GM19463 (cell line): Measurements from ENCODE around the gene PRKCD.
A peak's percentile ranks its signal among the peaks of the same experiment; 100 is the strongest.

Experiments
- ATAC-seq: cut with Tn5 transposase; IDR thresholded peaks from one replicate; pipeline ENCODE4 v1.9.1; 2021; ENCODE audit warnings: mild to moderate bottlenecking, moderate library complexity; ENCODE audit not compliant: unreplicated experiment

PRKCD gene

DNA sequence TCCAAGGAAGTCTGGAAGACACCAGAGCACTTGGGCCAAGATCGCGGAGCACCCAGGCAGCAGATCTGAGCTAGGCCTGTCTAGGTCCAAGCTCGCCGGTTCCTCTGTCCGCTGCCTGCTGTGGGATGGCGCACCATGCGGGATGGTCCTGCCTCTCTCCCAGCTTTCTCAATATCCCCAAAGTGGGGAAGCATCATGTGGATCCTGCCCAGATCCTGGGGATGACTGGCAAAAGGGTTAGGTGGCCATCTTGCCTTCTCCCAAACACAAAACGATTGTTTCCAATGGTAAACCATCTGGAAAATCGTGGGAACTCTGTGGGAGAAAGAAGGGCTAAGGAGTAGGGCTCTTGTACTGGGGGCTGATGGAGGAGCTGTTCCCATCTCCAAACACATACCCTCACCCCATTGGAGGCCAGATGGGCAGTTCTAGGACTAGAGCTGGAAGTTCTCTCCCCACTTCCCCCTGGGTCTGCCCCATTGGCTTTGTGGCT, 8.9 kb downstream of the PRKCD start:
- ATAC-seq, result no peak

DNA sequence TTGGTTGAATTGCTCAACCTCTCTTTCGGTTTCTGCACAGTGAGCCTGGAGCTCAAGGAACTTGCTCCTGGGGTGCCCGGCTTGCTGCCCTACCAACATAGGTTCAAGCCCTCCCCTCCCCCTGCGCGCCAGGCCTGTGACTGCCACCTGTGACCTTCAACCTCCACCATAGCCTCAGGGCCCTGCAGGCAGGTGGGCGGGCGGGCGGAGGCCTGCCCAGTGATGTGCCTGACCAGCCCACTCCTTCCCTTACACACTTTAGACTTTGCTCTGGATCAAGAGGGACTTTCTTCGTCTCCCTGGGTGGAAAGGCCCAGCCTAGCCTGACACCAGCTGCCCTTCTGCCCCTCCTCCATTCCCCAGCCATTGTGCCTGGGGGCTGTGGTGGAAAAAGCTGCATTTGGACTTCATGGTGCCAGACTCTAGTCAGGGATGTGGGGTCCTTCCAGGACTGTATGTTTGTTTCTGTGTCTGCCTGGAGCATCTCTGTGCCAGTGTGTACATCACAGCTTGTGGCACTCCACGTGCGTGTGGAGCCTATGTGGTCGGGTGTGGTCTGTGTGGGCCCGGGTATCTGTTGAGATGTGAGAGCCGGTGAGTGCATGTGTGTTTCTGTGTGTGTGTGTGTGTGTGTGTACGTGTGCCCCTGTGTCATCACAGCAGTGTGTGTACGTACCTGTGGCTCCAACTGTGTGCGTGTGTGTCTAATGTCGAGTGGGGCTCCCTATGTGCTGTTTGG, 9.5 kb downstream of the PRKCD start:
- peak; percentile 55 for ATAC-seq

DNA sequence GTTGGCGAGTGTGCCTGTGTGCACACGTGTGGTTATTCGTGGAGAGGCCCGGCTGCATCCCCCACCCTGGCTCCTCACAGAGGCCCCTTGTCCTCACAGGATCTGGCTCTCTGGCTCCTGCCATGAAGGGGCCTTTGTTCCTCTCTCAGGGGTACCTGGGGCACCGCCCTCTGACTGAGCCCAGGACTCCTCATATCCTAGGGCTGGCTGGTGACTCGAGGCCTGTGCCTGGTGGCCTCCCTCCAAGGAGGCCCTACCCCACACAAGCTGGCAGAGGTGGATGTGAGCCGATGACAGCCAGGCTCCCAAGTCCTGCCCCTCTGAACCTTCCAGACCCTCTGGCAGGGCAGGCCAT, 10.0 kb downstream of the PRKCD start:
- ATAC-seq, result no peak

DNA sequence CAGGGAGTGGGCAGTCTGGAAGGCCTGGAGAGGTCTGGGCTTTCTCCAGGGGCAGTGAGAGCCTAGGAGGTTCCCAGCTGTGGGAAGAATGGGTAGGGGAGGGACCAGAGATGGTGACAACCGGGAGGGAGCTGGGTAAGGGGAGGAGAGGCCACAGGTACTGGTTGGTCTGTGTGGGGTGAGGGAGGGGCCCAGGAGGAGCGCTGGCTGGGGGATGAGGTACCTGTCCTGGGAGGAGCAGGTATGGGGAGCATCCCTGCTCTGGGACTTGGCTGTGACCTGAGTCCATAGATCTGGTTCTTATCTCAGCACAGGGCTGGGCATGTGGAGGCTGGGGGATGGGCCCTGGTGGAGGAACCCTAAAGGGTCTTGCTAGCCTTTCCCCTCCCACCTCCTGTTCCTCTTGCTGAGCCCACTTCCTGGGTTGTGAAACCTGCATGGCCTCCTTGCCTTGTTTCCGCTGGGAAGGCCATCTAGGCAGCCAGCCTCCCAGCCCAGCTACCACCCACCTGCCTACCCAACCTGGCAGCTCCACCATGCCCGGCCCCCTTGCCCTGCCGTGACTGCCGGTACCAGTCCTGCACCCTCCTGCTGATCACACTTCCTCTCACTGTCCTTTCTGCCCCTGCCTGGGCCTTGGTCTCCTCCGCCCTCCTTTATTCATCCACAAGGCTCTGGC, 11.0 kb downstream of the PRKCD start:
- ATAC-seq, result no peak

DNA sequence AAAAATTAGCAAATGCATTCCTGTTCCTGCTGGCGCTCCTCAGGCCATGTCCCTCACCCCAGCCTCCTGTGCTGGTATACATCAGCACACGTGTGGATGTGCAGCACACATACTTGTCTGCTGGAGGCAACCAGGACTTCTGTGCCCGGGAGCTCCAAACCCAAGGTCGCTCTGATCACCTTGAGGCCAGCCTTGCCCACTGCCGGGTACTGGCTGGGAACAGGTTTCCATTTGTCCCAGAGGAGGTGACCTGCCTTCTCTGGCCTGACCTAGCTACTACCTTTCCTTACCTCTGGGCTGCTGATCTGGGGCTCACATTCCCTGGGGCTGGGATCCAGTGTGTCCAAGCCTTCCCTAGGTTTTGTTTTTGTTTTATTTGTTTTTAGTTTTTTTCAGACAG, 12.1 kb downstream of the PRKCD start:
- no peak for ATAC-seq

DNA sequence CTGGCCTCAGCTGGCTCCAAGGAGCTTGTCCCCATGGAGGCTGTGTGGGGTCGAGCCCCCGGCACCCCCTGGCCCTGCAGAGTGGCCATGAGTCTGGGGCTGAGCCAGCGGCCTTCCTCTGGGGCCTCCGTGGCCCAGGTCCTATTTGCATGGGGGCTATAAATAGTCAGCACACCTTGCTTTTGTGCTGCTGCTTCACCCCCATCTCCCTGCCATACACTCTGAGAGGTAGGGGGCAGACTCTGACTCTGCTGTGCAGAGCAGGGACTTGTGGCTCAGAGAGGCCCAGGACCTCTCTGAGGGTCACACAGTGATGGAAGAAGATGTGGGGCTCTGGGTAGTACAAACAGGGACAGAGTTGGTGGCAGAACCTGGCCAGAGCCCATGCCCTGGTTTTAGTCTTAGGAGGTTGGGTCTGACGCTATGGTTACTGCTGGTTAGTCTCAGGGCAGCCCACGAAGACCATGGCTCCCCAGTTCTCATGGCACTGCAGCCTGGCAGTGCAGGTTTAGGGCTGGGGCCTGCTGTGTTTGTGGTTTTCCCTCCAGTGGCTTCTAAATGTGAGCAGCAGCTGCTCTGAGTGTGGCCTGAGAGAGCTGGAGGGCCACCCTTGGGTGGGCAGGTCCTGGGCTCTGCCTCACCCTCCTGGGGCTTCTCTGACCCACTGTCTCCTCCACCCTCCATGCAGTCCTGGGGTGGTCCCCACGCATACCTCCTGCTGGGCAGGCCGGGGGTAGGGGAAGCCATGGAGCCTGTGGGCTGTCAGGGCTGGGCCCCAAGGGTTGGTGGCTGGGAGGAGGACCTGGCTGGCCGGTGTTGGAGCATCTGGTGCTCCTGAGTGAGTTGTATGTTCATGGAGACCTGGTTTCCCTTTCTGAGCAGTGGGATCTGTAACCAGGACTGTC, 13.6 kb downstream of the PRKCD start:
- ATAC-seq, result no peak

DNA sequence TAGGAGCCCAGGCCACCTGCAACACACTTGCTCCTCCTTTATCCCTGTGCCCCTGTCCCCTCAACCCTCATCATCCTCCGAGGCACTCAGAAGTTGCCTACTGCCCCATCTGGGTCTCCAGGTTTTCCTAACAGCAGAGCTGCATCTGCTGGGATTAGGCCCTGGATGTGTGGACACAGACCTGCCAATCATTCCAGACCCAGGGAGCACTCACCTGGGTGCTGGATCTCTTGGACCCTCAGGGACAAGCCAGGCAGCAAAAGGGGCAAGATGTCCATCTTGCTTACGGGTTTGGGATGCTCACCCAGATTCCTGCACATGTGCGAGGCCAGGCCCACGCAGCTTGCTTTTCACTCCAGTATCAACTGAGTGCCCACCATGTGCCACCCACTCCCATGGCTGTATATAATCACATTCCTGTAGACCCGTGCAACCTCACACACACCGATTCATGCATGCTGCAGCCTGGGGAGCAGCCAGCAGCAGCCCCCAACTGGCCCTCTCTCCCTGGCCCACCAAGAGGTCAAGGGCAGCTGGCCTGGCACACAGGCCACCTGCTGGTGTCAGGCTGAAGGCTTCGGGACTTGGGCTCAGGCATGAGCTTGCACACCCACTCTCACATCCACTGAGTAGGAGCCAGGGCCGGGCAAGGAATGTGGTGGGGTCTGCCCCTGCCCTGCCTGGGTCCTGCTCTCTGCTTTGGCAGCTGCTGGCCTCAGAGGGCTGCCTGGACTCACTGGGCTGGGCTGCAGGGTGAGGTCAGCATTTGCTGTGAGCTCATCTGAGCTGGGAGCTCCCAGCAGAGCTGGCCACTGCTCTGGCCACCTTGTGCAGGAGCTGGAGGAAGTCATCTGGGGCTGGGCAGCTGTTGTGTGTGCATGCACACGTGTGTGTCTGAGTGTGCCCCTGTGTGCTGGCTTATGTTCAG, 14.9 kb downstream of the PRKCD start:
- no peak for ATAC-seq

DNA sequence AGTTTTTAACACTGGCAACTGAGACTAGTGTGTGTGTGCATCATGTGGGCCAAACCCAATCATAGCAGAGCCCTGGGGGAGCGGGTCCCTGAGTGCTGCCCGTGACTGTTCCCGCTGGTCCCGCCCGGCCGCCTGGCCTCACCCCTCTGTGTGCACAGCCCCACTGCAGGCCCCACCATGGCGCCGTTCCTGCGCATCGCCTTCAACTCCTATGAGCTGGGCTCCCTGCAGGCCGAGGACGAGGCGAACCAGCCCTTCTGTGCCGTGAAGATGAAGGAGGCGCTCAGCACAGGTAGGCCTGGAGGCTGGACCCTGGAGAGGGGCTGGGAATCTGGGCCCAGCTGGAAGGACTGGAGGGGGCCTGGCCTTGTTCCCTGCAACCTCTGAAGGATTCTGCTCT, 17.2 kb downstream of the PRKCD start:
- ATAC-seq, result no peak

DNA sequence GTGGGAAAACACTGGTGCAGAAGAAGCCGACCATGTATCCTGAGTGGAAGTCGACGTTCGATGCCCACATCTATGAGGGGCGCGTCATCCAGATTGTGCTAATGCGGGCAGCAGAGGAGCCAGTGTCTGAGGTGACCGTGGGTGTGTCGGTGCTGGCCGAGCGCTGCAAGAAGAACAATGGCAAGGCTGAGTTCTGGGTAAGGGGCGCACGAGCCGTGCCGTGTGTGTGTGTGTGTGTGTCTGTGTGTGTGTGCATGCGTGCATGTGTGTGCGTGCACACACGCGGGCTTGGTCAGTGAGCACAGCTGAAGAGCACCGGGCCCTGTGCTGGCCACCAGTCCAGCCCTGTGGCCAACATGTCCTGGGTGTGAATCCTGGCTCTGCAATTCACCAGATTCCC, 18.6 kb downstream of the PRKCD start:
- ATAC-seq, result no peak

DNA sequence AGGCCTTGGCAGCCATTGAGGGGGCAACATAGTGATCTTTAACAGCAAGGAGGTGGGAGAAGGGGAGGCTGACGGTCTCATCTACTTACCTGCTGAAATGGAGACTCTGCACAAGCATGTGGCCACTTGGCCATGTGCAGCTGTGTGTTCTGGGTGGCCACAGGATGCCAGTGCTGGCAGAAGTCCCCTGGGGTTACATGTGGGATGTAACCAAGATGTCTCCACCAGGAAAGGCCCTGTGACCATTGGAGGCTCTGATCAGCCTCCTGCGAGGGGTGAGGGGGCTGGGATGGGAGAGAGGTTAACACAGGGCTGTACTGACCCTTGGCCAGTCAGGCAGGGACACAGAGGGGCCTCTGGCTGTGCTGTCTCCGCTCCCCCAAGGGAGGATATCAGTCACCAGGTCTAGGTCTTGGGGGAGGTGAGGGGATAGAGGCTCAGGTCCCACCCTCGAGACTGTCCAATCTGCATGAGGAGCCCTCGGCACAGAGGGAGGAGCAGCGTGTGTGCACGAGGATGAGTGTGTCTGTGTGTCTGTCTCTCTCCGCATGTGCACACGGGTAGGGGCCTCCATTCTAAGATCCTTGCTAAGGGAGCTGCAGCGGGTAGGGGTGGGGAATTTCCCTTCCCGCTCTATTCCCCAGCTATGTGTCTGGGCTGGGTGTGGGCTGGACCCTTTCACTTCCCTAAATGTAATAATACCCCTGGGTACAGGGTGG, 19.5 kb downstream of the PRKCD start:
- ATAC-seq, result peak; percentile 96

DNA sequence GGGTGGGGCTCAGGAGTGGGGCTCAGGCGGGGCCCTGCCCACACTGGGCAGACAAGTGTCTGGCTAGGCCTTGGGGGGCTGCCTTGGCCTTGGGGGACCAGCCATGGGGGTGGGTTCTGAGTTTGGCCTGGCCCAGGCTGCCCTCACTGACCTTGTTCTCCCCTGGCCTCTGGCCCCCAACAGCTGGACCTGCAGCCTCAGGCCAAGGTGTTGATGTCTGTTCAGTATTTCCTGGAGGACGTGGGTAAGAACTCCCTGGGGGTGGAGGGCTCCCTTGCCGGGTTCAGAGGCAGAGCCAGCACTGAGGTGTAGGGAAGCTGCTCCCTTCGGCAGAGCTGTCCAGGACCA, 20.0 kb downstream of the PRKCD start:
- ATAC-seq, result peak; percentile 15

DNA sequence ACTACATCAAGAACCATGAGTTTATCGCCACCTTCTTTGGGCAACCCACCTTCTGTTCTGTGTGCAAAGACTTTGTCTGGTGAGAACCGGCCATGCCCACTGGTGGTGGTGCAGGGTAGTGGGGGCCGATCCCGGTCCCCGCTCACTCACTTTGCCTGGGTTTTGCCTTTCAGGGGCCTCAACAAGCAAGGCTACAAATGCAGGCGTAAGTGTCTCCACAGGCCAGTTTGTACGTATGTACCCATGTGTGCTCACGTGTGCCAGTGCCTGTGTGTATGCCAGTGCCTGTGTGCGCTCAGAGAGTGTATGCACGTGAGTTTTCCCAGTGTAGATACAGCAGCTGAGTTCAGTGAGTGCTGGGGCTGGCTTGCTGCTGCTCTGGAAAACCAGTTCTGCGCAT, 20.5 kb downstream of the PRKCD start:
- no peak for ATAC-seq

DNA sequence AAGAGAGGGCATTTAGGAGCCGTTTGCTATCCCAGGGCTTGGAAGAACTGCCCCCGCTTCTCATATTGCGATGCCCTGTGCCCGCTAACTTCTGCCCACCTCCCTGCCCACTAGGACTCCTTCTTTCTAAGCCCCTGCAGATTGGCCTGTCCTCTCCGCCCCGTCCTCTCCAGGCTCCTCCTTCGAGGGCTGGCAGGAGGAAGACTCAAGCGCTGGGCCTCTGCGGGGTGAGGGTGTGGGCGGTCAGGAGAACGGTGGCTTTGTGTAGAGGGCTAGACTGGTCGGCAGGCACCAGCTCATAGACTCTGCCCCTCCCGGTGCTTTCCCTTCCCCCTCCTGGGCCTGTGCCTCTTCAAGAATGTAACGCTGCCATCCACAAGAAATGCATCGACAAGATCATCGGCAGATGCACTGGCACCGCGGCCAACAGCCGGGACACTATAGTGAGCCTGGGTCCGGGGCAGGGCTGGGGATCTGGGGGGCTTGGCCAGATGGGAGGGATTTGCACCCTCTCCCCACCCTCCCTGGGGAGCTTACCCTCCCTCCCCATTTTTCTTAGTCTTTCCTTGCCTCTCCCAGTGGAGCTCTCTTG, 21.9 kb downstream of the PRKCD start:
- ATAC-seq, result no peak

DNA sequence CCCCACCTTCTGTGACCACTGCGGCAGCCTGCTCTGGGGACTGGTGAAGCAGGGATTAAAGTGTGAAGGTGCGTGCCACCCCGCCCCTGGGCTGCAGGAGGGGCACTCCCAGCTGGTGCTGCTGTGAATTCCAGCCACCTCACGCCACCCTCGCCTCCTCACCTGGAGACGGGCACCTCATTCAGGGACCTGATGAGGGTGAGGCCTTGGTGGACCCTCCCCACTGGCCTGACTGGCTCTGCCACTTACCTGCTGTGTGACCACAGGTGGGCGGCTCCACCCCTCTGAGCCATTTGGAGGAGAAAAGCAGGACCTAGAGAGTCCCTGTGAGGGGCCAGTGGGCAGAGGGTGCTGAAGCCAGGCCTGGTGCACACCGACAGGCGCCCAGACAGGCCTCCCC, 22.5 kb downstream of the PRKCD start:
- ATAC-seq, result no peak

DNA sequence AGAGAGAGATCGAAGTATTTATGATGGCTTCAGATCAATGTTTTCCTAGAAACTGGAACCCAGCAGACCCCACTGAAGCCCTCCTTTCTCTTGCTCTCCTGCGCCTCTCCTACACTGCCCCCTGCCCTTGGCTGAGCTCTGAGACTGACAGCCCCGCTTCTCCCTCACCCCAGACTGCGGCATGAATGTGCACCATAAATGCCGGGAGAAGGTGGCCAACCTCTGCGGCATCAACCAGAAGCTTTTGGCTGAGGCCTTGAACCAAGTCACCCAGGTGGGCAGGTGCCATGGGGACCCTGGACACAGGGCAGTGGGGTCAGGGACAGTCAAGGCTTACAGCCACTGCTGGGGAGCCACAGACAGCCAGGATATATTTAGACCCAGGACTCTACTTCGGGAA, 23.7 kb downstream of the PRKCD start:
- ATAC-seq, result no peak

DNA sequence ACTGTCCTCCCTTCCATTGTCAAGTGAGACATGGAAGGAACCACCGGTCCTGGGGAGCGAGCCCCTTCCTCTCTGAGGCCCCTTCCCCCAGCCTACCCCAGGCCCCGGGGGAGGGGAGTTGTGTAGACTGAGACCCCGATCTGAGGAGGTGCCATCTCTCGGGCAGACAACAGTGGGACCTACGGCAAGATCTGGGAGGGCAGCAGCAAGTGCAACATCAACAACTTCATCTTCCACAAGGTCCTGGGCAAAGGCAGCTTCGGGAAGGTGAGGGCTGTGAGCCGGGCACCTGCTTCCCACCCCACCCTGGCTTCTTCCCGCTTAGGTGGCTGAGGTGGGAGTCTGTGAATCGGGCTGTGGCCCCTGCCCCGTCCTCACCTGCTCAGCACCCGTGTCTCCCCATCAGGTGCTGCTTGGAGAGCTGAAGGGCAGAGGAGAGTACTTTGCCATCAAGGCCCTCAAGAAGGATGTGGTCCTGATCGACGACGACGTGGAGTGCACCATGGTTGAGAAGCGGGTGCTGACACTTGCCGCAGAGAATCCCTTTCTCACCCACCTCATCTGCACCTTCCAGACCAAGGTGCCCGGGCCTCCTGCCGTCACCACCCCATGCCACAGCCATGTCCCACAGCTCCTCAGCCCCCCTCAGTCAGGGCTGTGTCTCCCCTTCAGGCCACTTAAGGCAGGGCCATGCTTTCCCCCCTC, 24.9 kb downstream of the PRKCD start:
- no peak for ATAC-seq

DNA sequence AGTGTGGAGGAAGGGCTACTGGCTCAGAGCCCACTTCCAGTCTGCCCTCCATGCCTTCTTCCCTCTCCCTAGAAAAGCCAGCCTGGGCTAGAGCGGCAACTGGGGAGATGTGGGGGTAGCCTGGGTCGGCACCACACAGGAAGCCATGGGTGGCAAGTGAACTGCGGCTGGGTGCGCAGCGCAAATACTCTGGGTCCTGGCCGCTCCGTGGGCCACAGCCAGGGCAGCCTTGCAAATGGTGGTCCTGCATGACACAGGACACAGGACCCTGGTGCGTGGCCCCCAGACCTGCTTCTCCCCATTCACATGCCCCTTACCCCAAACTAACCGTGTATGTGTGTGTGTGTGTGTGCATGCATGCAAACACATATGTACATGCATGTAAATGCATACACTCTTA, 25.7 kb downstream of the PRKCD start:
- no peak for ATAC-seq

DNA sequence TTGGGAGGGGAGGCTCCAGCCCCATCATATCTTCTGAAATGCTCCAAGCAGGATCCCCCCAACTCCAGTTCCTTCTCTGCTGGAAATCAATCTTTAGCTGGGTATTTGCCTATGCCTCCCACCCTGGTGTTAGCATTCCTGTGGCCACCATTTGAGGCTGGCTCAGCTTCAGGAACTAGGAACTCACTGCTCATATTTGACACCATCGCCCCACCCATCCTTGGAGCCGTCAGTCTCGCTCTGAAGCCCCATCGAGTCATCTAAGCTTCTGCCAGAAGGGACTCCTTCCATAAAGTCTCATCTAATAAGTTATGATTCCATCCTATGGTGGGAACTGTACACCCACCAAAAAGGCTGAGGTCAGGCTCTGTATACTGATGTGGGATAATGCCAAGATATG, 26.4 kb downstream of the PRKCD start:
- ATAC-seq, result no peak

DNA sequence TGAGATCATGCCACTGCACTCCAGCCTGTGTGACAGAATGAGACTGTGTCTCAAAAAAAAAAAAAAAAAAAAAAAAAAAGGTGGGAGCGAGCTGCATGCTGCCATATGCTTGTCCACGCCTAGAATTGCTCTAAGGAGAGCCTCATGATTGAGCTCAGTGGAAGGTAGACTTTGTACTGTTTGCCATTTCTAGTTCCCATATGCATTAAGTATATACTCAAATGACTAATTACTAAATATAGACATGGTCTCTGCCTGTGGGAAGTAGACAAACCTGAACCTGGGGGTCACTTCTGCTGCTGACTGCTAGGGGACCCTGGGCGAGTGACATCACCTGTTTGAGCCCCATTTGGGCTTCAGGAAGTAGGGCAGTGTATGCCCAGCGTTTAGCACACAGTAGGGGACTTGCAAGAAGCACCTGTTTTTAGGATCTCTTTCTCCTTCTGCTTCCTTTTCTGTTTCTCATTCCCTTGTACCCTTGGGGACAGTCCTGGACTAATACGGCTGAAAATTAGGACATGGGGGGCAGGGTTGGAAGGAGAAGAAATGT, 27.2 kb downstream of the PRKCD start:
- ATAC-seq, result no peak
